Measurements from ENCODE around the gene TAAR2. TPM values are rescaled to one million over a fixed set of nuclear protein-coding genes. Genes with fewer than 3 reads are reported as not detected.

The TAAR2 gene
- total RNA-seq, result not detected in 2 replicates

GRCh38 chr6:132624175-132624574 lies at the start of gene TAAR2:
TSS of gene TAAR2 (minus strand) at chr6:132624275. CDS start at chr6:132624275, 0 bp downstream.

GRCh38 chr6:132659082-132659481 lies 35.0 kb upstream of the TAAR2 start, which contains the start of gene TAAR1:
TSS of gene TAAR1 (minus strand) at chr6:132659182. CDS start at chr6:132646003, 13,179 bp downstream.

GRCh38 chr6:132589454-132589853 lies 34.6 kb downstream of the TAAR2 start, which contains the start of gene TAAR5:
TSS of gene TAAR5 (minus strand) at chr6:132589741. CDS start at chr6:132589686, 55 bp downstream.

GRCh38 chr6:132570221-132570777 lies 53.8 kb downstream of the TAAR2 start, which contains the start of gene TAAR6:
TSS of gene TAAR6 (plus strand) at chr6:132570322. CDS start at chr6:132570322, 0 bp downstream.

Other genes with a start within 250 kb of the TAAR2 start
- gene MOXD1, start 222.8 kb downstream of the TAAR2 start, total RNA-seq, result 63.3 and 78.2 TPM in 2 replicates
- 17.1 and 30.2 TPM in 2 replicates for gene STX7, start 111.2 kb downstream of the TAAR2 start, total RNA-seq
- gene TAAR9, start 86.0 kb downstream of the TAAR2 start, total RNA-seq, result not detected in 2 replicates
- not detected in 2 replicates for gene TAAR8, start 71.6 kb downstream of the TAAR2 start, total RNA-seq
- gene TAAR6, start 54.0 kb downstream of the TAAR2 start, total RNA-seq, result not detected in 2 replicates
- not detected in 2 replicates for gene TAAR5, start 34.5 kb downstream of the TAAR2 start, total RNA-seq
- gene TAAR1, start 34.9 kb upstream of the TAAR2 start, total RNA-seq, result not detected in 2 replicates
- gene VNN1, start 89.8 kb upstream of the TAAR2 start, total RNA-seq, result under 0.01 and 0.09 TPM in 2 replicates
- gene VNN2, start 133.6 kb upstream of the TAAR2 start, total RNA-seq, result 0.28 TPM in 2 replicates
- 5.4 and 7.4 TPM in 2 replicates for gene SLC18B1, start 174.4 kb upstream of the TAAR2 start, total RNA-seq
- 1,562 and 2,083 TPM in 2 replicates for gene RPS12, start 190.3 kb upstream of the TAAR2 start, total RNA-seq